ENCODE results near the gene SYNDIG1. TPM values are rescaled to one million over a fixed set of nuclear protein-coding genes. Genes with fewer than 3 reads are reported as not detected.

Gene SYNDIG1
- total and polyA plus RNA-seq, 9 of the 15 experiments (the other 6 are each of a cell fraction or from before 2014, with no cell fraction given): not detected

- no peak overlapping the region for H2AFZ ChIP-seq (ENCODE audit: low read depth, low read length)
- FAIRE-seq (no peak), DNase-seq (ENCODE audit: extremely low read depth in 1 of 4, low spot score in 3 of 4) (no peak), ATAC-seq (no peak)
- BruUV-seq (replicated peaks): no TSS peak
- no peaks in the 10 kb centered on the region for H3K9me3 ChIP-seq (replicated peaks; ENCODE audit: control insufficient read depth, insufficient read depth, low read depth, low read length)
- ChIA-PET POLR2A (no interaction called here), CTCF (ENCODE audit: low intra/inter-chr PET ratio) (no interaction called here)
- no peaks in the 10 kb centered on the region for H3K4me1 ChIP-seq (replicated peaks in 1 of 2; ENCODE audit: control insufficient read depth in 2 of 2, insufficient read depth in 2 of 2, low read length in 2 of 2)
- no peaks in the 10 kb centered on the region for H4K20me1 ChIP-seq (replicated peaks; ENCODE audit: control insufficient read depth, insufficient read depth, low read length)
- no peaks in the 10 kb centered on the region for H3K9me1 ChIP-seq (ENCODE audit: control insufficient read depth, insufficient read depth, low read length)
- TF ChIP-seq NFIC (IDR thresholded peaks at IDR 0.05): peak; percentile 53; the same call in 1 of the 2 replicates
- TF ChIP-seq ZFP1 (CRISPR knock-in tag; IDR thresholded peaks at IDR 0.05): no peak
- in situ Hi-C loops (cut with MboI) (no loop called here), intact Hi-C loops (cut with micrococcal nuclease) (no loop called here)
- no peak overlapping the region for H3K9ac ChIP-seq (ENCODE audit: insufficient read depth in 1 of 2, low read depth in 2 of 2, low read length in 2 of 2)
- no peaks in the 10 kb centered on the region for H3K36me3 ChIP-seq (ENCODE audit: control insufficient read depth, insufficient read depth, low read length)
- no peak overlapping the region for H3K4me3 ChIP-seq
- 0% methylated on average over 2 of the region's 2 CpGs for WGBS (ENCODE audit: insufficient coverage, low coverage, missing lambda C conversion rate)
- no peak overlapping the region for H3K4me2 ChIP-seq (ENCODE audit: insufficient read depth, low read length)
- no peaks in the 10 kb centered on the region for H3K27me3 ChIP-seq (ENCODE audit: control insufficient read depth in 2 of 2, insufficient read depth in 2 of 2, low read length in 2 of 2)
- no peak overlapping the region for H3K27ac ChIP-seq (ENCODE audit: extremely low read depth, low read depth, low read length)
- no peaks in the 10 kb centered on the region for H3K79me2 ChIP-seq (ENCODE audit: control insufficient read depth, insufficient read depth, low read length)
These were observed 128.9 kb downstream of the SYNDIG1 start for GRCh38 chr20:24598346-24598745.

- Histone ChIP-seq H3K9ac (ENCODE audit: insufficient read depth in 1 of 2, low read depth in 2 of 2, low read length in 2 of 2) (no peak overlapping the region), H3K27me3 (ENCODE audit: control insufficient read depth in 2 of 2, insufficient read depth in 2 of 2, low read length in 2 of 2) (no peaks in the 10 kb centered on the region), H3K9me1 (ENCODE audit: control insufficient read depth, insufficient read depth, low read length) (no peaks in the 10 kb centered on the region), H3K4me1 (replicated peaks in 1 of 2; ENCODE audit: control insufficient read depth in 2 of 2, insufficient read depth in 2 of 2, low read length in 2 of 2) (no peaks in the 10 kb centered on the region), H3K4me3 (no peak overlapping the region), H3K4me2 (ENCODE audit: insufficient read depth, low read length) (no peak overlapping the region), H3K79me2 (ENCODE audit: control insufficient read depth, insufficient read depth, low read length) (no peaks in the 10 kb centered on the region), H3K27ac (ENCODE audit: extremely low read depth, low read depth, low read length) (no peak overlapping the region), H4K20me1 (replicated peaks; ENCODE audit: control insufficient read depth, insufficient read depth, low read length) (no peaks in the 10 kb centered on the region), H3K9me3 (replicated peaks; ENCODE audit: control insufficient read depth, insufficient read depth, low read depth, low read length) (no peaks in the 10 kb centered on the region), H2AFZ (ENCODE audit: low read depth, low read length) (no peak overlapping the region), H3K36me3 (ENCODE audit: control insufficient read depth, insufficient read depth, low read length) (no peaks in the 10 kb centered on the region)
- ChIA-PET CTCF (ENCODE audit: low intra/inter-chr PET ratio) (no interaction called here), POLR2A (no interaction called here)
- DNase-seq (ENCODE audit: extremely low read depth in 1 of 4, low spot score in 3 of 4) (no peak), ATAC-seq (no peak), FAIRE-seq (no peak)
- intact Hi-C loops (cut with micrococcal nuclease) (no loop called here), in situ Hi-C loops (cut with MboI) (no loop called here)
- BruUV-seq (replicated peaks): no TSS peak
- no peak for TF ChIP-seq MECOM (CRISPR knock-in tag; IDR thresholded peaks at IDR 0.05)
- no peak for TF ChIP-seq GATAD2B (IDR thresholded peaks at IDR 0.05; ENCODE audit: borderline replicate concordance)
- no peak for TF ChIP-seq KHSRP (IDR thresholded peaks at IDR 0.05)
- TF ChIP-seq ZNF140 (CRISPR knock-in tag; IDR thresholded peaks at IDR 0.05): no peak
These were observed 129.6 kb downstream of the SYNDIG1 start for GRCh38 chr20:24598996-24599395.
